ENCODE data around the gene LRP4. TPM values are rescaled to one million over a fixed set of nuclear protein-coding genes. Genes with fewer than 3 reads are reported as not detected.

Gene LRP4
- total and polyA plus RNA-seq, 2 of the 8 experiments (the other 6 are each of a cell fraction or from before 2014, with no cell fraction given), result 5.4 to 22.1 TPM

GRCh38 chr11:46953093-46953492 is 34.7 kb upstream of the LRP4 start:
- H3K56ac ChIP-seq (replicated peaks; ENCODE audit: insufficient read length, low read depth, low read length), result no peak overlapping the region
- DNase-seq (ENCODE audit: low read depth in 1 of 2, low spot score in 2 of 2) (no peak), FAIRE-seq (no peak)
- H2AK5ac ChIP-seq (ENCODE audit: low read depth, low read length), result no peak overlapping the region
- H3K9ac ChIP-seq (replicated peaks in 1 of 4; ENCODE audit: extremely low read depth in 1 of 4, low read depth in 3 of 4, low read length in 3 of 4), result no peak overlapping the region
- no peak overlapping the region for H3K4me3 ChIP-seq (ENCODE audit: extremely low read depth in 1 of 4, insufficient read depth in 2 of 4, low read depth in 3 of 4, low read length in 4 of 4)
- no peak overlapping the region for H4K5ac ChIP-seq (ENCODE audit: insufficient read length, low read depth, low read length)
- H2BK120ac ChIP-seq (replicated peaks; ENCODE audit: low read depth, low read length), result no peak overlapping the region
- no peaks in the 10 kb centered on the region for H3K27me3 ChIP-seq (replicated peaks in 1 of 4; ENCODE audit: control insufficient read depth in 3 of 4, extremely low read depth in 1 of 4, insufficient read depth in 3 of 4, low read length in 3 of 4)
- H2AFZ ChIP-seq (ENCODE audit: low read length), result no peak overlapping the region
- no peak overlapping the region for H4K8ac ChIP-seq (ENCODE audit: extremely low read depth, insufficient read depth, low read length)
- H3K18ac ChIP-seq (ENCODE audit: extremely low read depth, low read length), result no peak overlapping the region
- H3K79me1 ChIP-seq (ENCODE audit: low read depth, low read length), result no peaks in the 10 kb centered on the region
- no peak for TF ChIP-seq RFX5 (IDR thresholded peaks at IDR 0.05; ENCODE audit: borderline replicate concordance, low read depth, low read length)
- no peak for TF ChIP-seq KDM4A (IDR thresholded peaks at IDR 0.05; ENCODE audit: low read depth, low read length, severe bottlenecking)
- no peak for TF ChIP-seq POU5F1 (IDR thresholded peaks at IDR 0.05; ENCODE audit: low read depth, low read length)
- TF ChIP-seq SAP30 (IDR thresholded peaks at IDR 0.05; ENCODE audit: insufficient read depth, insufficient replicate concordance, low read length), result no peak
- TF ChIP-seq RBBP5 (IDR thresholded peaks at IDR 0.05; ENCODE audit: borderline replicate concordance, low read depth, low read length), result no peak
- no peak for TF ChIP-seq BRCA1 (IDR thresholded peaks at IDR 0.05; ENCODE audit: low read depth, low read length)
- no peak for TF ChIP-seq JUN (IDR thresholded peaks at IDR 0.05; ENCODE audit: low read depth, low read length)
- TF ChIP-seq FOSL1 (IDR thresholded peaks at IDR 0.05; ENCODE audit: insufficient read depth, low read depth, low read length), result no peak
- ChIA-PET POLR2A (ENCODE audit: partially characterized antibody) (no interaction called here), CTCF (ENCODE audit: partially characterized antibody) (no interaction called here)
- H3K9me3 ChIP-seq (ENCODE audit: insufficient read depth in 2 of 2, low read depth in 1 of 2, low read length in 1 of 2), result no peaks in the 10 kb centered on the region
- no peak overlapping the region for H2BK15ac ChIP-seq (ENCODE audit: low read length)
- no peak overlapping the region for H2BK20ac ChIP-seq (ENCODE audit: low read length)
- H3K4me1 ChIP-seq (replicated peaks in 1 of 4; ENCODE audit: control insufficient read depth in 3 of 4, insufficient read depth in 4 of 4, low read length in 3 of 4), result no peaks in the 10 kb centered on the region
- no peak overlapping the region for H3K4ac ChIP-seq (replicated peaks; ENCODE audit: insufficient read length, low read depth, low read length)
- H3K36me3 ChIP-seq (ENCODE audit: control insufficient read depth in 2 of 4, insufficient read depth in 4 of 4, low read length in 3 of 4), result no peaks in the 10 kb centered on the region
- no peak overlapping the region for H3K23ac ChIP-seq (ENCODE audit: insufficient read length)
- 98 to 100% methylated on average over 3 to 5 of the region's 5 CpGs for WGBS, 2 experiments (ENCODE audit: extremely low coverage in 1 of 2, insufficient coverage in 1 of 2, insufficient read length in 1 of 2, insufficient replicate concordance in 2 of 2, low coverage in 1 of 2, low lambda C conversion rate in 2 of 2, missing lambda C conversion rate in 1 of 2)
- H3K4me2 ChIP-seq (ENCODE audit: insufficient read depth in 1 of 2, low read depth in 2 of 2, low read length in 2 of 2), result no peak overlapping the region
- H2BK5ac ChIP-seq (ENCODE audit: low read depth, low read length), result no peak overlapping the region
- no peak overlapping the region for H3K27ac ChIP-seq (ENCODE audit: low read depth, low read length)
- H4K20me1 ChIP-seq (replicated peaks in 1 of 2; ENCODE audit: control insufficient read depth in 1 of 2, insufficient read depth in 2 of 2, low read length in 2 of 2), result no peaks in the 10 kb centered on the region
- no peak overlapping the region for H2BK12ac ChIP-seq (ENCODE audit: low read depth, low read length)
- H3K23me2 ChIP-seq (ENCODE audit: low read depth, low read length), result peaks cover 3% of the 10 kb centered on the region; the same call in 1 of the 2 replicates
- no peaks in the 10 kb centered on the region for H3K79me2 ChIP-seq (ENCODE audit: control insufficient read depth in 1 of 2, insufficient read depth in 2 of 2, low read length in 2 of 2)
- no peak overlapping the region for H4K91ac ChIP-seq (replicated peaks; ENCODE audit: insufficient read length, low read length)
- no peak overlapping the region for H3K14ac ChIP-seq (ENCODE audit: insufficient read length)
